ENCODE results near the gene TBXA2R.
"Not testable (repeated sequence)": the region's sequence is repeated elsewhere in the genome, so short reads cannot be mapped to it uniquely, and the experiment has no call there.

Gene TBXA2R

GRCh38 chr19:3570042-3570441 is 36.6 kb downstream of the TBXA2R start:
- H3K27me3 ChIP-seq (ENCODE audit: control insufficient read depth, insufficient read depth, low read length); H3K9me3 ChIP-seq (ENCODE audit: control insufficient read depth, low read depth, low read length); H3K36me3 ChIP-seq (ENCODE audit: control insufficient read depth, low read depth, low read length); H3K4me1 ChIP-seq (ENCODE audit: control insufficient read depth, low read depth, low read length); H3K27ac ChIP-seq (ENCODE audit: low read length); H3K9ac ChIP-seq (ENCODE audit: low read length); H3K4me3 ChIP-seq (ENCODE audit: low read length): not testable (repeated sequence)

GRCh38 chr19:3565139-3565538 is 41.5 kb downstream of the TBXA2R start:
- no peaks in the 10 kb centered on the region for H3K27me3 ChIP-seq (ENCODE audit: control insufficient read depth, insufficient read depth, low read length)
- H3K4me1 ChIP-seq (ENCODE audit: control insufficient read depth, low read depth, low read length) = no peaks in the 10 kb centered on the region
- no peak overlapping the region for H3K27ac ChIP-seq (ENCODE audit: low read length)
- H3K4me3 ChIP-seq (ENCODE audit: low read length) = no peak overlapping the region
- H3K36me3 ChIP-seq (ENCODE audit: control insufficient read depth, low read depth, low read length) = no peaks in the 10 kb centered on the region
- H3K9ac ChIP-seq (ENCODE audit: low read length) = no peak overlapping the region
- H3K9me3 ChIP-seq (ENCODE audit: control insufficient read depth, low read depth, low read length) = no peaks in the 10 kb centered on the region

GRCh38 chr19:3563709-3564524 is 42.8 kb downstream of the TBXA2R start:
- Histone ChIP-seq H3K27me3 (ENCODE audit: control insufficient read depth, insufficient read depth, low read length) (no peaks in the 10 kb centered on the region), H3K36me3 (ENCODE audit: control insufficient read depth, low read depth, low read length) (no peaks in the 10 kb centered on the region), H3K4me1 (ENCODE audit: control insufficient read depth, low read depth, low read length) (no peaks in the 10 kb centered on the region), H3K4me3 (ENCODE audit: low read length) (no peak overlapping the region), H3K9ac (ENCODE audit: low read length) (no peak overlapping the region), H3K9me3 (ENCODE audit: control insufficient read depth, low read depth, low read length) (no peaks in the 10 kb centered on the region), H3K27ac (ENCODE audit: low read length) (no peak overlapping the region)

- Histone ChIP-seq H3K9me3 (ENCODE audit: control insufficient read depth, low read depth, low read length) (no peaks in the 10 kb centered on the region), H3K9ac (ENCODE audit: low read length) (peak within 1 kb of the TSS; percentile 17), H3K36me3 (ENCODE audit: control insufficient read depth, low read depth, low read length) (no peaks in the 10 kb centered on the region), H3K27ac (ENCODE audit: low read length) (no peak within 1 kb of the TSS), H3K4me1 (ENCODE audit: control insufficient read depth, low read depth, low read length) (no peaks in the 10 kb centered on the region), H3K4me3 (ENCODE audit: low read length) (peak within 1 kb of the TSS; percentile 69), H3K27me3 (ENCODE audit: control insufficient read depth, insufficient read depth, low read length) (peaks cover 5% of the 10 kb centered on the region)
Observed at GRCh38 chr19:3557461-3558248, 49.0 kb downstream of the TBXA2R start, which contains the start of gene MFSD12. Gene MFSD12 (minus strand): TSS chr19:3557586. CDS start chr19:3557403, 183 bp downstream.

- H3K9me3 ChIP-seq (ENCODE audit: control insufficient read depth, low read depth, low read length) = no peaks in the 10 kb centered on the region
- peaks cover 5% of the 10 kb centered on the region for H3K27me3 ChIP-seq (ENCODE audit: control insufficient read depth, insufficient read depth, low read length)
- H3K4me3 ChIP-seq (ENCODE audit: low read length) = peak overlapping the region; percentile 69
- no peaks in the 10 kb centered on the region for H3K36me3 ChIP-seq (ENCODE audit: control insufficient read depth, low read depth, low read length)
- no peak overlapping the region for H3K27ac ChIP-seq (ENCODE audit: low read length)
- H3K9ac ChIP-seq (ENCODE audit: low read length) = no peak overlapping the region
- no peaks in the 10 kb centered on the region for H3K4me1 ChIP-seq (ENCODE audit: control insufficient read depth, low read depth, low read length)
Observed at GRCh38 chr19:3556978-3557460, 49.7 kb downstream of the TBXA2R start.

GRCh38 chr19:3556423-3556977 is 50.2 kb downstream of the TBXA2R start:
- Histone ChIP-seq H3K36me3 (ENCODE audit: control insufficient read depth, low read depth, low read length) (no peaks in the 10 kb centered on the region), H3K4me1 (ENCODE audit: control insufficient read depth, low read depth, low read length) (no peaks in the 10 kb centered on the region), H3K9me3 (ENCODE audit: control insufficient read depth, low read depth, low read length) (no peaks in the 10 kb centered on the region), H3K9ac (ENCODE audit: low read length) (no peak overlapping the region), H3K27ac (ENCODE audit: low read length) (no peak overlapping the region), H3K4me3 (ENCODE audit: low read length) (peak overlapping the region; percentile 69), H3K27me3 (ENCODE audit: control insufficient read depth, insufficient read depth, low read length) (peaks cover 5% of the 10 kb centered on the region)

- Histone ChIP-seq H3K9ac (ENCODE audit: low read length) (no peak overlapping the region), H3K36me3 (ENCODE audit: control insufficient read depth, low read depth, low read length) (no peaks in the 10 kb centered on the region), H3K9me3 (ENCODE audit: control insufficient read depth, low read depth, low read length) (no peaks in the 10 kb centered on the region), H3K27ac (ENCODE audit: low read length) (no peak overlapping the region), H3K27me3 (ENCODE audit: control insufficient read depth, insufficient read depth, low read length) (peaks cover 5% of the 10 kb centered on the region), H3K4me3 (ENCODE audit: low read length) (no peak overlapping the region), H3K4me1 (ENCODE audit: control insufficient read depth, low read depth, low read length) (no peaks in the 10 kb centered on the region)
Observed at GRCh38 chr19:3555653-3556422, 50.8 kb downstream of the TBXA2R start.

GRCh38 chr19:3554254-3555083 is 52.2 kb downstream of the TBXA2R start:
- H3K27ac ChIP-seq (ENCODE audit: low read length) = no peak overlapping the region
- H3K4me1 ChIP-seq (ENCODE audit: control insufficient read depth, low read depth, low read length) = no peaks in the 10 kb centered on the region
- peaks cover 5% of the 10 kb centered on the region for H3K27me3 ChIP-seq (ENCODE audit: control insufficient read depth, insufficient read depth, low read length)
- no peaks in the 10 kb centered on the region for H3K9me3 ChIP-seq (ENCODE audit: control insufficient read depth, low read depth, low read length)
- H3K4me3 ChIP-seq (ENCODE audit: low read length) = no peak overlapping the region
- no peak overlapping the region for H3K9ac ChIP-seq (ENCODE audit: low read length)
- no peaks in the 10 kb centered on the region for H3K36me3 ChIP-seq (ENCODE audit: control insufficient read depth, low read depth, low read length)

GRCh38 chr19:3551792-3552095 is 54.9 kb downstream of the TBXA2R start:
- Histone ChIP-seq H3K27ac (ENCODE audit: low read length) (no peak overlapping the region), H3K9me3 (ENCODE audit: control insufficient read depth, low read depth, low read length) (no peaks in the 10 kb centered on the region), H3K4me3 (ENCODE audit: low read length) (no peak overlapping the region), H3K9ac (ENCODE audit: low read length) (no peak overlapping the region), H3K27me3 (ENCODE audit: control insufficient read depth, insufficient read depth, low read length) (peaks cover 5% of the 10 kb centered on the region), H3K36me3 (ENCODE audit: control insufficient read depth, low read depth, low read length) (no peaks in the 10 kb centered on the region), H3K4me1 (ENCODE audit: control insufficient read depth, low read depth, low read length) (no peaks in the 10 kb centered on the region)

GRCh38 chr19:3550947-3551791 is 55.5 kb downstream of the TBXA2R start:
- Histone ChIP-seq H3K4me1 (ENCODE audit: control insufficient read depth, low read depth, low read length) (no peaks in the 10 kb centered on the region), H3K36me3 (ENCODE audit: control insufficient read depth, low read depth, low read length) (no peaks in the 10 kb centered on the region), H3K9me3 (ENCODE audit: control insufficient read depth, low read depth, low read length) (no peaks in the 10 kb centered on the region), H3K27ac (ENCODE audit: low read length) (no peak overlapping the region), H3K9ac (ENCODE audit: low read length) (no peak overlapping the region), H3K4me3 (ENCODE audit: low read length) (no peak overlapping the region), H3K27me3 (ENCODE audit: control insufficient read depth, insufficient read depth, low read length) (no peaks in the 10 kb centered on the region)

Data from iPS-18a (cell line).